ENCODE measurements around the gene CLMP.

The CLMP gene

DNA sequence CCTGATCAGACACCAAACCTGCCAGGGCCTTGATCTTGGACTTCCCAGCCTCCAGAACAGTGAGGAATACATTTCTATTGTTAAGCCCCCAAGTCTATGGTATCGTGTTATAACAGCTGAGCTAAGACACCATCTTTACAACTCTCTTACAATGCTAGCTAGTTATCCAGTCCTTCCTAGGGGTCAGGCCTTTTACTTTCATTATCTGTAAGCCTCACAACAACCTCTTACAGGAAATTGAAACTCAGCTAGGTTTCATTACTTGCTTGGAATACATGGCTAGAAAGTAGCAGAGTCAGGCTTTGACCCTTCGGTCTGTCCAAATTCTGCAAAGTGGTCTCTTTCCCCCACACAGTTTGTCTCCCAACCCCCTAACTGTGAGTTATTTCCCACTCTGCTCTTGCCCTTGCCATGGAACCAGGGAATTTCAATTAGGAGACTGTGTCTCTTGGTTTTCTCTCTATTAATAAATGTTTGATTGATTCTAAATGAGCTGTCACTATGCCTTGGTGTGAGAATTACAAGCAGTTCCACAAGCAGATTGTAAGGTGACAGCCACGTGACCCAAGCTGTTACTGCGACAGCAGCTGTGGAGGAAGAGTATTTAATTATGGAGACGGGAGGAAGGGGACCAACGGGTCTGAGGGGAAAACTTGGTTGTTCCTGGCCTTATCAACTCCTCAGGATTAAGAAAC is 38.4 kb upstream of the CLMP start:
- Histone ChIP-seq H3K4me3 (replicated peaks; ENCODE audit: insufficient read depth, low read length) (no peak overlapping the region), H3K27me3 (ENCODE audit: insufficient read depth, poor library complexity, severe bottlenecking) (no peaks in the 10 kb centered on the region), H3K27ac (replicated peaks) (no peak overlapping the region)
- DNase-seq (ENCODE audit: low read depth in 1 of 2, low spot score in 1 of 2), result no peak
- TF ChIP-seq, protein P1, sequence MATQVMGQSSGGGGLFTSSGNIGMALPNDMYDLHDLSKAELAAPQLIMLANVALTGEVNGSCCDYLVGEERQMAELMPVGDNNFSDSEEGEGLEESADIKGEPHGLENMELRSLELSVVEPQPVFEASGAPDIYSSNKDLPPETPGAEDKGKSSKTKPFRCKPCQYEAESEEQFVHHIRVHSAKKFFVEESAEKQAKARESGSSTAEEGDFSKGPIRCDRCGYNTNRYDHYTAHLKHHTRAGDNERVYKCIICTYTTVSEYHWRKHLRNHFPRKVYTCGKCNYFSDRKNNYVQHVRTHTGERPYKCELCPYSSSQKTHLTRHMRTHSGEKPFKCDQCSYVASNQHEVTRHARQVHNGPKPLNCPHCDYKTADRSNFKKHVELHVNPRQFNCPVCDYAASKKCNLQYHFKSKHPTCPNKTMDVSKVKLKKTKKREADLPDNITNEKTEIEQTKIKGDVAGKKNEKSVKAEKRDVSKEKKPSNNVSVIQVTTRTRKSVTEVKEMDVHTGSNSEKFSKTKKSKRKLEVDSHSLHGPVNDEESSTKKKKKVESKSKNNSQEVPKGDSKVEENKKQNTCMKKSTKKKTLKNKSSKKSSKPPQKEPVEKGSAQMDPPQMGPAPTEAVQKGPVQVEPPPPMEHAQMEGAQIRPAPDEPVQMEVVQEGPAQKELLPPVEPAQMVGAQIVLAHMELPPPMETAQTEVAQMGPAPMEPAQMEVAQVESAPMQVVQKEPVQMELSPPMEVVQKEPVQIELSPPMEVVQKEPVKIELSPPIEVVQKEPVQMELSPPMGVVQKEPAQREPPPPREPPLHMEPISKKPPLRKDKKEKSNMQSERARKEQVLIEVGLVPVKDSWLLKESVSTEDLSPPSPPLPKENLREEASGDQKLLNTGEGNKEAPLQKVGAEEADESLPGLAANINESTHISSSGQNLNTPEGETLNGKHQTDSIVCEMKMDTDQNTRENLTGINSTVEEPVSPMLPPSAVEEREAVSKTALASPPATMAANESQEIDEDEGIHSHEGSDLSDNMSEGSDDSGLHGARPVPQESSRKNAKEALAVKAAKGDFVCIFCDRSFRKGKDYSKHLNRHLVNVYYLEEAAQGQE (IDR thresholded peaks at IDR 0.05; ENCODE audit: insufficient replicate concordance, low read depth), result no peak

GRCh38 chr11:123231777-123232176 is 36.7 kb upstream of the CLMP start:
- DNase-seq (ENCODE audit: low read depth in 1 of 2, low spot score in 1 of 2), result no peak

DNA sequence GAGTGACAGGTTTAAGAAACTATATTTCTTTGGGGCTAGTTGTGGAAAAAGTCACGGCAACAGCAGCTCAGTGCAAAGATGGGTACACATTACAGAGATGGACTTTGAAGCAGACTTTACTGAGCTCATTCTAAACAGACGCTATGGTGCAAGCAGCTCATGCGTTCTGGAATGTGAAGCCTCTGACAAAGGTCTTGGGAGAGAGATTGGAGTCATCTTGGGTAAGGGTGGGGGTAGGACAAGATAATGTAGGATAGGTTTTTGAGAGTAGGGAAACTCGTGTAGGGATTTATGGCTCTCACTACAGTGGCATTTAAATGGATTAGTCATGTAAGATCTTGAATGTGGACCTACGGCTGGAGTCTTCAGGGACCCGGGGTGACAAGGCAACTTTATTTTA is 36.2 kb upstream of the CLMP start:
- no peak for DNase-seq (ENCODE audit: low read depth in 1 of 2, low spot score in 1 of 2)
- no peak for TF ChIP-seq POLR2AphosphoS5 (IDR thresholded peaks at IDR 0.05; ENCODE audit: low read depth)
- TF ChIP-seq, protein P1 (IDR thresholded peaks at IDR 0.05; ENCODE audit: insufficient replicate concordance, low read depth), result no peak
- TF ChIP-seq SPI1 (IDR thresholded peaks at IDR 0.05; ENCODE audit: borderline replicate concordance, low read depth), result no peak
- no peak for TF ChIP-seq CTCF (IDR thresholded peaks at IDR 0.05; ENCODE audit: insufficient read depth, low read length)
- no peak for TF ChIP-seq GABPA (IDR thresholded peaks at IDR 0.05; ENCODE audit: low read depth)
- Histone ChIP-seq H3K27me3 (ENCODE audit: insufficient read depth, poor library complexity, severe bottlenecking) (no peaks in the 10 kb centered on the region), H3K4me3 (replicated peaks; ENCODE audit: insufficient read depth, low read length) (no peak overlapping the region), H3K27ac (replicated peaks) (no peak overlapping the region)

More at GRCh38 chr11:123231777-123232176, 36.7 kb upstream of the CLMP start:
- no peak overlapping the region for H3K4me3 ChIP-seq (replicated peaks; ENCODE audit: insufficient read depth, low read length)
- H3K27me3 ChIP-seq (ENCODE audit: insufficient read depth, poor library complexity, severe bottlenecking), result no peaks in the 10 kb centered on the region
- no peak for TF ChIP-seq GABPA (IDR thresholded peaks at IDR 0.05; ENCODE audit: low read depth)
- no peak for TF ChIP-seq POLR2AphosphoS5 (IDR thresholded peaks at IDR 0.05; ENCODE audit: low read depth)
- no peak for TF ChIP-seq CTCF (IDR thresholded peaks at IDR 0.05; ENCODE audit: insufficient read depth, low read length)
- no peak for TF ChIP-seq SPI1 (IDR thresholded peaks at IDR 0.05; ENCODE audit: borderline replicate concordance, low read depth)
- TF ChIP-seq, protein P1 (IDR thresholded peaks at IDR 0.05; ENCODE audit: insufficient replicate concordance, low read depth), result no peak
- no peak overlapping the region for H3K27ac ChIP-seq (replicated peaks)
